HepG2 (cell line): ENCODE data around the gene HRH3.

Experiments
- ELF4 ChIP-seq: sonication (generic); formaldehyde crosslinking; IDR thresholded peaks from 2 replicates; pipeline ENCODE4 v1.5.0; 2020; ENCODE audit warnings: missing genetic modification reagents, mild to moderate bottlenecking, moderate library complexity, borderline replicate concordance
- MED8 ChIP-seq: sonication (generic); formaldehyde crosslinking; IDR thresholded peaks from 2 replicates; pipeline ENCODE4 v1.8.1; 2023; ENCODE audit warnings: mild to moderate bottlenecking, missing genetic modification reagents; ENCODE audit not compliant: insufficient replicate concordance
- PHF8 ChIP-seq: sonication (generic); formaldehyde crosslinking; IDR thresholded peaks from 2 replicates; pipeline ENCODE4 v1.5.0; 2020; ENCODE audit warnings: missing genetic modification reagents
- ZFY ChIP-seq: sonication (generic); formaldehyde crosslinking; IDR thresholded peaks from 2 replicates; pipeline ENCODE4 v1.4.0; 2020; ENCODE audit warnings: missing genetic modification reagents
- ZNF746 ChIP-seq: sonication (generic); formaldehyde crosslinking; IDR thresholded peaks from 2 replicates; pipeline ENCODE4 v1.8.0; 2022; ENCODE audit warnings: mild to moderate bottlenecking, missing genetic modification reagents
- TF ChIP-seq, protein P1 (sequence below): sonication (generic); formaldehyde crosslinking; IDR thresholded peaks from 2 replicates; pipeline ENCODE4 v1.8.1; 2022; ENCODE audit warnings: low read depth, mild to moderate bottlenecking, missing genetic modification reagents
- TF ChIP-seq, protein P2 (sequence below): IDR thresholded peaks from 2 replicates; pipeline ENCODE4 v1.6.1; 2012; ENCODE audit warnings: inconsistent platforms

DNA sequence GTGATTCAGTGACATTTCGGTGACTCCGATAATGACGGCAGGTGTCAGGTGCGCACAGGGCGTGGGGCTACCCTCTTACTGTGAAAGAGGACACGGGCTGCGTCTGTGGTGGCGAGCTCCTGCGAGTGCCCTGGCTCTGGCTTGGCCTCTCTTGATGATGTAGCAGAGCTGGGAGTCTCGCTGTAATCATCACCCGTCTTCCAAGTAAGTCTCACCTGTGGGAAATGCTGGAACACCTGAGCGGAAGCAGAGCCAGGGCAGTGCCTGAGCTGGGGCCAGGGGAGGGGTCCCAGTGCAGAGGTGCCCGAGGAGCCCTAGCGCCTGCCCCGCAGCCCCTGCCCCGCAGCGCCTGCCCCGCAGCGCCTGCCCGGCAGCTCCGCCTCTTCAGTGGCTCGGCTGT, 23.0 kb upstream of the HRH3 start:
- TF ChIP-seq MED8 (CRISPR knock-in tag) (no peak), ZNF746 (no peak), PHF8 (no peak), ELF4 (CRISPR knock-in tag) (no peak), ZFY (CRISPR knock-in tag) (no peak)
- TF ChIP-seq, protein P1, sequence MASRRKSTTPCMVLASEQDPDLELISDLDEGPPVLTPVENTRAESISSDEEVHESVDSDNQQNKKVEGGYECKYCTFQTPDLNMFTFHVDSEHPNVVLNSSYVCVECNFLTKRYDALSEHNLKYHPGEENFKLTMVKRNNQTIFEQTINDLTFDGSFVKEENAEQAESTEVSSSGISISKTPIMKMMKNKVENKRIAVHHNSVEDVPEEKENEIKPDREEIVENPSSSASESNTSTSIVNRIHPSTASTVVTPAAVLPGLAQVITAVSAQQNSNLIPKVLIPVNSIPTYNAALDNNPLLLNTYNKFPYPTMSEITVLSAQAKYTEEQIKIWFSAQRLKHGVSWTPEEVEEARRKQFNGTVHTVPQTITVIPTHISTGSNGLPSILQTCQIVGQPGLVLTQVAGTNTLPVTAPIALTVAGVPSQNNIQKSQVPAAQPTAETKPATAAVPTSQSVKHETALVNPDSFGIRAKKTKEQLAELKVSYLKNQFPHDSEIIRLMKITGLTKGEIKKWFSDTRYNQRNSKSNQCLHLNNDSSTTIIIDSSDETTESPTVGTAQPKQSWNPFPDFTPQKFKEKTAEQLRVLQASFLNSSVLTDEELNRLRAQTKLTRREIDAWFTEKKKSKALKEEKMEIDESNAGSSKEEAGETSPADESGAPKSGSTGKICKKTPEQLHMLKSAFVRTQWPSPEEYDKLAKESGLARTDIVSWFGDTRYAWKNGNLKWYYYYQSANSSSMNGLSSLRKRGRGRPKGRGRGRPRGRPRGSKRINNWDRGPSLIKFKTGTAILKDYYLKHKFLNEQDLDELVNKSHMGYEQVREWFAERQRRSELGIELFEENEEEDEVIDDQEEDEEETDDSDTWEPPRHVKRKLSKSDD = no peak
- TF ChIP-seq, protein P2, sequence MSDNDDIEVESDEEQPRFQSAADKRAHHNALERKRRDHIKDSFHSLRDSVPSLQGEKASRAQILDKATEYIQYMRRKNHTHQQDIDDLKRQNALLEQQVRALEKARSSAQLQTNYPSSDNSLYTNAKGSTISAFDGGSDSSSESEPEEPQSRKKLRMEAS = no peak
